AG04449 (cell line): ENCODE results near the gene RGMA.

Source experiments
- CTCF ChIA-PET: fragments of 350-600 bp; formaldehyde crosslinking; extraction: SDS; loops from one replicate; lab custom pipeline; 2021; ENCODE audit warnings: antibody characterized with exemption; lab: Yijun Ruan, JAX
- POLR2A ChIA-PET: fragments of 400-600, 350-600 bp; formaldehyde crosslinking; extraction: SDS; loops from one replicate; lab custom pipeline; 2020; ENCODE audit warnings: antibody characterized with exemption, inconsistent platforms; lab: Yijun Ruan, JAX
- DNase-seq: peaks from one replicate; pipeline ENCODE4 v3.0.0-alpha.2; 2010; ENCODE audit warnings: low read depth, low spot score
- H3K4me3 ChIP-seq: 2 replicates; pipeline ENCODE4 v1.5.1; 2011; ENCODE audit warnings: low read depth, mild to moderate bottlenecking, control low read depth, low read length
- CTCF ChIP-seq: IDR thresholded peaks from one replicate; pipeline ENCODE4 v1.5.1; 2011; ENCODE audit warnings: mild to moderate bottlenecking, moderate library complexity, low read length, control low read depth, inconsistent platforms; ENCODE audit not compliant: insufficient read depth; ENCODE audit errors: missing control alignments

Gene RGMA

GRCh38 chr15:93067649-93068085 is 21.3 kb downstream of the RGMA start:
- CTCF ChIA-PET, result interaction anchor here (2.9 kb wide), 1 partner anchor 20 kb away, joined by 9 read pairs; no protein-coding TSS in a partner anchor

DNA sequence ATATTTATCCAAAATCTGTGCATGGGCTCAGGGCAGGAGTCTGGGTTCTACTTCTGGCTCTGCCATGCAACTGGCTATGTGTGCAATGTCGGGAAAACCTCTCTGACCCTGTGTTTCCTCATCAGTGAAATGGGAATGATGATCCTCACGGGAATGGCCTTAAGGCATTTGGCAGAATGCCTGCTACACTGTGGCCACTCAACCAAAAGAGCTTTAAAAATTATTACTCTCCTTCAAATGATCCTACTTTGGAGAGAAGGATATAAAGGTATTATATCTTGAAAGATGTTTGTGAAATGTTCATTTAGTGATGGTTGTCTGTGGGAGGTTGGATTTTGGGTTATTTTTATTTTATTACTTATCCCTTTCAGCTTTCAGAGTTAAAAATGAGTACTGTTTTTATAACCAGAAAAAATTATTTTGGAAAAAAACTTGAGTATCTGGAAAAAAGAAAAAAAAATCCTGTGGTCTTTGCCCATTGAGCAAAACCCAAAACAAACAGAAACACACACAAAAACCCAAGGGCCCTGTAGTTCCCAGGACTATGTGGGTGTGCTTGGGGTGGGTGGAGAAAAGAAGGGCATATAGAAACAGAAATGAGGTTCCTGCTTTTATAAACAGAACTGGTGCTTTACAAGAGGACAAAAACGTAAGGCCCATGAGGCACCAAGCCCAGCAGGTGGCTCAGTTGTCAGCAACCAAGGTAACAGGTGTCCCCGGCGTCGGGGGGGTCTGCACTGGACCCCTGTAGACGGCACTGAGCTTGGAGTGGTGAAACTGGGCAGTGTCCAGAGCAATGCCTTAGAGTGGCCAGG is 22.0 kb downstream of the RGMA start:
- ChIA-PET POLR2A (interaction anchor here (0.6 kb wide), 1 partner anchor 868 kb away, joined by 3 read pairs; no protein-coding TSS in a partner anchor), CTCF (interaction anchor here (2.9 kb wide), 1 partner anchor 21 kb away, joined by 9 read pairs; no protein-coding TSS in a partner anchor)
- no peak for TF ChIP-seq CTCF
- H3K4me3 ChIP-seq, result no peak overlapping the region
- DNase-seq, result no peak

More at GRCh38 chr15:93067649-93068085, 21.3 kb downstream of the RGMA start:
- no peak overlapping the region for H3K4me3 ChIP-seq
- DNase-seq, result no peak
- TF ChIP-seq CTCF, result no peak
- POLR2A ChIA-PET, result interaction anchor here (0.6 kb wide), 1 partner anchor 867 kb away, joined by 3 read pairs; no protein-coding TSS in a partner anchor

- ChIA-PET CTCF (interaction anchor here (2.9 kb wide), 1 partner anchor 22 kb away, joined by 9 read pairs; no protein-coding TSS in a partner anchor), POLR2A (no interaction called here)
- DNase-seq, result no peak
- no peak for TF ChIP-seq CTCF
- no peak overlapping the region for H3K4me3 ChIP-seq
Measured at GRCh38 chr15:93066224-93066681, 22.8 kb downstream of the RGMA start.

DNA sequence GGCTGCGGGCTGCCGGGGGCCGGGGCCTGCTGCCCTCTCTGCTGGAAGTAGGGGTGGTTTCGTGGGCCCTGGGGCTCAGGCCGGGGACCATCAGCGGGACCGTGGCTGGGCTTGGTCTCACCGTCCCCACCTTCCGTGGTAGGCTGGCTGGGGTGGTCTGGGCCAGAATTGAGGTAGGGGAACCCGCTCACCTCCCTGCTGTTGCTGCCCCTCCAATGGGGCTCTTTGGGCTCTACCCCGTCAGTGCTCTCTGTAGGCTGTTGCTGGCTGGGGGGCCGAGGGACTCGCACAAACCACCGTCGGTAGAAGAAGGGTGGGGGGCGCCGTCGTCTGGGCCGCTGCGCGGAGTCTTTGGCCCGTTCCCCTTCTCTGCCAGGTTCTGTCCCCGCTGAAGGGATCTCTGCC is 23.4 kb downstream of the RGMA start:
- H3K4me3 ChIP-seq, result no peak overlapping the region
- no peak for DNase-seq
- CTCF ChIA-PET, result interaction anchor here (2.9 kb wide), 1 partner anchor 22 kb away, joined by 9 read pairs; no protein-coding TSS in a partner anchor
- POLR2A ChIA-PET, result no interaction called here
- TF ChIP-seq CTCF, result no peak

DNA sequence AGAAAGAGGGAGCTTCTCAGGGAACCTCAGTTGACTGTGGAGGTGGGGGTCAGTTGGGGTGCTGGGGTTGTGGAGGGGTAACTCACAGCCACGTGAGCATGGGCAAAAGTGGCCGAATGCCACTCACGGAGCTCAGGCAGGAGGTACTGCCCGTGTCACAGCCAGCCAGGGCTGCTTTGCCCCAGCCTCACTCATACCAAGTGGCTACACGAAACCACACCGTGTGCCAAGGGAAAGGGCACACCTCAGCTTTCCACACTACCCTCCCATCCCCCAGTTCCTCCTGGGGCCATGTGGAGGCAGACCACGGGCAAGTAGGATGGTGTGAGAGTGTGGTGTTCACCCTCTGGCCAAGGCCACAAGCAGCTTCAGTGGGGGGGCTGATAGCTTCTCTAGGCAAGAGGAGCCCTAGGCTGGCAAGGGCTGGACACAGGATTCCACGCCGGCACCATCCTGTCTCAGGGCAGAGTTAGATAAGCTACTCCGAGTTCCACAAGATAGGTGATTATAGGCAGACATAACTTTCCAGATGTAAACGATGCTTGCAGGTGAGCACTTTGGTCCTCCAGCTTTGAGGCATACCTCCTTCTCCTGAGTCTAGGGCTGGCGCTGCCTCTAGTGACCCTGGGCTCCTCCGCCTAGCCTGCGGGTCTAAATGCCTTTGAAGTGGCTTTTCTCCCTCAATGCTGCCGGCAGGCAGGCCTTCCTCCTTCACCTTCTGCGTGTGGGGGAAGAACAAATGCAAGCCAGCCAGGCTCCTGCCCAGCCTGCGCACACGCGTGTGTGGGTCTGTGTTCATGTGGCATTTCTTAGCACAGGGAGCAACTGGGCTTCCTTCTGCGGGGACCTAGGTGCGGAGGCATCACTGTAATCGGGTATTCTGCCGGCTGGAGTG is 25.0 kb downstream of the RGMA start:
- no peak for TF ChIP-seq CTCF
- POLR2A ChIA-PET, result no interaction called here
- no peak overlapping the region for H3K4me3 ChIP-seq
- DNase-seq, result no peak
- CTCF ChIA-PET, result interaction anchor here (1.2 kb wide), 1 partner anchor 24 kb away, joined by 4 read pairs; no protein-coding TSS in a partner anchor
